GM19099 (cell line): ENCODE results near the gene ZNF787.

Experiments used
- POLR2A ChIP-seq: IDR thresholded peaks from 3 replicates; pipeline ENCODE4 v1.6.1; 2011; ENCODE audit warnings: low read depth; ENCODE audit not compliant: insufficient read length; ENCODE audit errors: extremely low read depth

Gene ZNF787

DNA sequence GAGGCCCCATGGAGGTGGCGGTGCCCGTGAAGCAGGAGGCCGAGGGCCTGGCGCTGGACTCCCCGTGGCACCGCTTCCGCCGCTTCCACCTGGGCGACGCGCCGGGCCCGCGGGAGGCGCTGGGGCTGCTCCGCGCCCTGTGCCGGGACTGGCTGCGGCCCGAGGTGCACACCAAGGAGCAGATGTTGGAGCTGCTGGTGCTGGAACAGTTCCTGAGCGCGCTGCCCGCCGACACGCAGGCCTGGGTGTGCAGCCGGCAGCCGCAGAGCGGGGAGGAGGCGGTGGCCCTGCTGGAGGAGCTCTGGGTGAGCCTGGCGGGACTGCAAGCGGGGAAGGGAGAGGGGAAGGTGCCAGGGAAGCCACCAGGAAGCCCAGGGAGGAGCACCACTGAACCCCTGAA is 25.8 kb upstream of the ZNF787 start:
- no peak for TF ChIP-seq POLR2A

DNA sequence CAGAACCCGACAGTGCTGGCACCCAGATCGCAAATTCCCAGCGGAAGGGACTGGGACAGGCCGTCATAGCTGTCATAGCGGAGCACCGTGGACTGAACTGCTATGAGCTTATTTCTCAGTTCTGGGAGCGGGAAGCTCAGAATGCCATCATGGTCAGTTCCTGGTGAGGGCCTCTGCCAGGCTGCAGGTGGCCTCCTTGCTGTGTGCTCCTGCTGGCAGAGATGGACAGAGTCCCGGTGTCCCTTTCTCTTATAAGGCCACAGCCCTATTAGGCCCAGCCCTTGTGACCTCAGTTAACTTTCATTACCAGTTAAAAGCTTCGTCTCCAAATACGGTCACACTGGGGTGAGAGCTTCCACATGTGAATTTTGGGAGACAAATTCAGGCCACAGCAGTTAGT is 24.6 kb upstream of the ZNF787 start:
- no peak for TF ChIP-seq POLR2A

DNA sequence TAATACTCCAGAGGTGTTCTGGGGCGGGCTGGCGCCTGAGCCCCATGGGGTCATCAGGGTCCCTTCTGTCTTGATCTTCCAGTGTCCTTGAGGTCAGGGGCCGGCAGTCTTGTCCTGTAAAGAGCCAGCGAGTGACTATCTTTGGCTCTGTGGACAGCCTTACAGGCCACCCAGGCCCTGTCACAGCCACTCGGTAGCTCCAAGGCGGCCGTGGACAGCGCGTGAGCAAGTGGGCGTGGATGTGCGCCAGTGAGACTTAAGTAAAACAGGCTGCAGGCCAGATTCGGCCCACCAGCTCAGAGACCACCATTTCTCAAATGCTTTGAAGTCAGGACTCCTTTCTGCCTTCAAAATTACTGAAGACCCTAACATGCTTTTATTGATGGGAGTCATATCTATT is 23.7 kb upstream of the ZNF787 start:
- TF ChIP-seq POLR2A = no peak

DNA sequence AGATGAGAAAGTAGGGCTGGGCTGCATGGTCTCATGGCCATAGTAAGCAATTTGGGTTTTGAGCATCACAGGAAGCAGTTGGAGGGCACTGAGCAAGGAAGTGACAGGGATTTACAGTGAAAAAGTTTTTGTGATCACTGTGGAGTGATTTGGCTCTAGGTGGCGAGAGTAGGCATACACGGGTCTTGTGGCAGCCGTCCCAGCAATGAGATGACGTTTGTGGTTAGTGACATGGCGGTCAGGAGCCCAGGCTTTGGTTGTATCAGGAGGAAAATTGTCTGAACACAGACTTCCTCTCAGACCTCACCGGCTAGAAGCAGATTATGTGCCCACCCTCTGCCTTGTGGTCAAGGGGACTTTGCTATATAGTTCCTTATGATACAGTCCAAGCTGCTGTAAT is 23.3 kb upstream of the ZNF787 start:
- no peak for TF ChIP-seq POLR2A

DNA sequence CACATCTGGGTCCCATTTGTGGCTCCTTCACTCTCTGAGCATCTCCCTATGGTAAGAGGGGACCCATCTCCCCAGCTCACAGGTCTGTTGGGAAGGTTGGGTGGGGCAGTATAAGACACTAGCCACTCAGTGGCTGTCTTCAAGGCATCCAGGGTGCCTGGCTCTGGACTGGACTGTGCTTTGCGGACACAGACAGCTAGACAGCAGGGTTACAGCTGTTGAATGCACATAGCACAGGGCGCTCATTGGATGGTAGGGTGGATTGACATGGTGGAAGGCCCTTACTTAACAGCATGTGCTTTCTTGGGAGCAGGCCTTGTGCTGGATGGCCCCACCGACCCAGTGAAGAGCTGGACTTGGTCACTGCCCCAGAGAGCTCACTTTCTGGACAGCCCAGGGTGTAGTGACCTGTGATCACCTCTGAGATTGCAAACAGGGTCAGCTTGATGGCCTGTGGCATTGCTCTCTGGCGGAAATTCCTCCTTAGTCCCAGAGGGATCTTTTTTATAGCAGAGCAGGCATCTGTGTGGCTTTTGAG is 21.9 kb upstream of the ZNF787 start:
- no peak for TF ChIP-seq POLR2A

DNA sequence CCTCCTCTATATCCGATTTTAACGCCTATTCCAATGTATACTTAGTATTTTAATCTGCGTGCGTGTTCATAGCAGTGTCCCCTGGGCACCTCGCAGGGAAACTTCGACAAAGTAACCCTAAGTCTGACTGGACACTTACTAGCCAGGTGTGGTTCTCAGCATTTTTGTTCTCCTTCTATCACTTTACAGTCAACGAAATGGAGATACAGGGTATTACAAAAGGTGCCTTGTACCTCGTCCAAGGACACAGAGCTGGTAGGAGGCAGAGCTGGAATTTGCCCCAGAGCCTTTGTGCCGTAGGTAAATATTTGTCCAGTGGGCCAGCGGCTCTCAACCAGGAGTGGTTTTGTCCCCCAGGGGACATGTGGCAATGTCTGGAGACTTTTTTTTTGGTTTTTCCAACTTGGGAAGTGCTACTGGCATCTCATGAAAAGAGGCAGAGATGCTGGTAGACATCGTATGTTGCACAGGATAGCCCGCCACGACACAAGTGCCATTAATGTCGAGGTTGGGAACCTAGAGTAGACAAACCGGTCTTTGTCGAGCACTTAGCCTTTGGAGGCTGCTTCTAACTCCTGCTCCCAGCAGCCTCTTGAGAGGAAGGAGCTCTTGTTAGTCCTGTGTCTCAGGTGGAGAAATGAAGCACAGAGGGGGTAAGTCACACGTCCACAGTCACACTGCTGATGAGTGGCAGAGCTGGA is 21.1 kb upstream of the ZNF787 start:
- no peak for TF ChIP-seq POLR2A

DNA sequence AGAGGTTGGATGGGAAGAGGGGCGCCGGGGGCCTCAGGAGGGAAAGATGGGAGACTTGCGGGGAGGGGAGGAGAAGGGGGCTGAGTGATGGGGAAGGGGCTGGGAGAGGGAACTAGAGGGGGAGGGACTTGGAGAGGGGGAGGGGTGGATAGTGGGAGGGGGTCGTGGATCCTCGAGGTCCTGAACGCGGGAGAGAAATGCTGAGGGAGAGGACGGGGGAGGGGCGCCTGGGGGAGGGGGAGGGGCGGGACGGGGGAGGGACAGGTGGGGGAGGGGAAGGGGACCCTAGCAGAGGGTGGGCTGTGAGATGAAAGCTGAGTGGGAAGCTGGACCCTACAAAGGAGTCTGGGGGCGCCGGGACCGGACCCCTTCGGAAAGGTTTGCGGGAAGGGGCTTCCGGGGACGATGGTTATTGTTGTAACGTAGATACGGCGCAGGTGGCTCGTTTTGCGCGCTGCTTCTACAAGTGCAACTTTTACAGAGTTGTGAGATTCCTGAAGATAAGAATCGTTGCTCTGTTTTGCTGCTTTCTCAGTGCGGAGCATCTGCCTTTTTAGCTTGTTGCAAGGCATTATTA is 20.4 kb upstream of the ZNF787 start:
- no peak for TF ChIP-seq POLR2A

DNA sequence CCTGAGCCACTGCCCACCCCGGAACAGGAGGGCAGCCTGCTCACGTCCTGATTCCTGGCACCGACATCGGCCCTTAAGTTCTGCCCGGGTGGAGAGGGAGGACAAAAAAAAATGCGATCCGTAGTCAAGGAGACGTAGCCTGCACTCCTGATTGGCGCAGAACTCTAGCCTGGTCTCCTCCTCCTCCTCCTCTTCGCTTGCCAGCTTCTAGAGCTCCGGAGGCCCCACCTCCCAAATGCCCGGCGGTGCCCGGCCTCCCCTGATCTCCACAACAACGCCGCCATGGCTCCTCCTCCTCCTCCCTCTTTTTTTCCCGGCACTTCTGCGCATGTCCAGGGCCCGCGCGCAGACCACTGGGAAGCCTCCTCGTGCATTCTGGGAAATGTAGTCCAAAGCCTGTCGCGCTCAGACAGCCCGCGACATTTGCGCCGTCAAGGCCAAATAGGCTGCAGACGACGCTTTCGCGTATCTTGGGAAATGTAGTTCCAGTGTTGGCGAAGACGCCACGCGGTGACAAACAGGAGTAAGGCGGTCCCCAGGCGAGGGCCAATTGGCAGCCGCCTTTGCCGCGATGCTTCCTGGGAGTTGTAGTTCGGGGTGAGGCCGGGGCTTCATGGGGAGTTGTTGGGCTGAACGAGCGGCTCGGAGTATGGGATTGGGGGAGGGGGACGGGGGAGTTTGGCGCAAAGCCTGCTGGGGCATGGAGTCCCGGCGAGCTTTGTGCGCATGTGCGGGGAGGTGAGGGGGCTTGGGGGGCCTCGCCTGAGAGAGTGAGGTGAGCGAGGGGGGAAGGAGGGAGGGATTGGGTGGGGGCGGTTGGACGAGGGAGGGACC is 19.7 kb upstream of the ZNF787 start, which contains the start of gene ZNF444:
TSS of gene ZNF444 (plus strand) at position 705 of the 834 bp plus-strand sequence. CDS start 5,625 bp downstream, outside the sequence.
- TF ChIP-seq POLR2A = peak; percentile 68

DNA sequence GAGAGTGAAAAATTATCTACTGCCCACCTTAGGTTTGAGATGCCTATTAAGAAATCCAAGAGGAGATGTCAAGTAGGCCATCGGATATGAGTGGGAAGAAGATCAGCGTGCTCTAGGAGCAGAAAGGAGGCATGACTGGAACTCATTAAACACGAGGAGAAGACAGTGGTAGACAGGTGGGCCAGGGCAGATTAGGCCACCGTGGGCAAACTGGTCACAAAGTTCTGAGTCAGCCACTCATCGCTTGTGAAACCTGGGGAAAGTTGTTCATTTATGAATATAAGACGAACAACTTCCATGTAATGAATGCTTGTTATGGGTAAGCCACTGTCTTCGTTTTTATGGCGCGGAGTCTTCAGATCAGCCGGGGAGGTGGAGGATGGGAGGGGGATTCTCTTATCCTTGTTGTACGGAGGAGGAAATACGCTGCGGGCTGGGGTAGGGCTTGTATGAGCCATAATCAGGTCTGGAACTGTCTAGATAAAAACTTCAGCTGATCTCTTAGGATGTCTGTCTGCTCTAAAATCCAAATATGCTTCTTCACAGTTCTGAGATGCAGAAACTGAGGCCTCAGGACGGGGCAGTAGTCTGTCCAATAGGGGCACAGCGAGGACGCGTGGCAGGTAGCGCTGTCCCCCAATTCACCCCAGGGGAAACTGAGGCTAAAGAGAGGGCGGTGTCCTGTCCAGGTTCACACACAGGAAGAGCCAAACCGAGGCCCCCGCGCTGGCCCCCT is 18.9 kb upstream of the ZNF787 start:
- no peak for TF ChIP-seq POLR2A

DNA sequence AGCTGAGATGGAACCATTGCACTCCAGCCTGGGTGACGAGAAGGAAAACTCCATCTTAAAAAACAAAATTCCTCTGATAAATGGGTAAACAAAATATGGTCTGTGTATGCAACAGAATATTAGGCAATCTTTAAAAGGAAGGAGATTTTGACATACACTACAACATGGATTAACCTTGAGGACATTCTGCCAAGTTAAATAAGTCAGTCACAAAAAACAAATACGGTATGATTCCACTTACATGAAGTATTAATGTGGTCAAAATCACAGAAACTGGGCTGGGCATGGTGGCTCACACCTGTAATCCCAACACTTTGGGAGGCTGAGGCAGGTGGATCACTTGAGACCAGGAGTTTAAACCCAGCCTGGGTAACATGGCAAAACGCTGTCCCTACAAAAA is 17.0 kb upstream of the ZNF787 start:
- TF ChIP-seq POLR2A = no peak

DNA sequence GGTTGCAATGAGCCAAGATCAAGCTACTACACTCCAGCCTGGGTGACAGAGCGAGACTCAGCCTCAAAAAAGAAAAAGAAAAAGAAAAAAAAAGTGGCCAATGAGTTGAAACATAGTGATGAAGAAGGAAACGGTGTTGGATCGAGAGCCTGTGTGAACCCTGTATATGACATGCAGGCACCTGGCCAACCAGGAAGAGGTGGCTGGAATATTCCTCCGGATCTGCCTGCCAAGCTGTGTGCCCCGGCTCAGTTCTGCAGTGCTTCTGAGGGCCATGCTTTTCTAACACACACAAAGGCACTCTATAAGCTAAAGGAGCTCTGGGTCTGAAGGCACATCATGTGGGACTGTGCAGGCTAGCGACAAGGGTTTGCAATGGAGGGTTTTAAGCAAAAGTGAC is 16.3 kb upstream of the ZNF787 start:
- no peak for TF ChIP-seq POLR2A

DNA sequence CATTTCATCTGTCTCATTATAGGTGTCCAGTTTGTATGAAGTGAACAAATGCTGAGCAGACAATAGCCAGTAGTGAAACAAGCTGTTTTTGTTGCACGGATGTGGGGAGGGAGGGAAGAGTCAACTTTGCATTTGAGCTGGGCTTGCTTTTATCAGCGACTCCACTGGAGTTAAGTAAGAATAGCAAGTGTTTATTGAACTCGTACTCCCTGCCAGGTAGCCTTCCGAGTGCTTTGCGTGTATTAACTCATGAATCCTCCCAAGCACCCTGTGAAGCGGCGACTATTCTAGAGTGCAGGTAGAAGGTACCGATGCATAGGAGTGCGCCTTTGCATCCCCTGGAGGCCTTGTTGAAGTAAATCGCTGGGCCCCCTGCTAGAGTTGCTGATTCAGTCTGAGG is 15.3 kb upstream of the ZNF787 start:
- TF ChIP-seq POLR2A = no peak

DNA sequence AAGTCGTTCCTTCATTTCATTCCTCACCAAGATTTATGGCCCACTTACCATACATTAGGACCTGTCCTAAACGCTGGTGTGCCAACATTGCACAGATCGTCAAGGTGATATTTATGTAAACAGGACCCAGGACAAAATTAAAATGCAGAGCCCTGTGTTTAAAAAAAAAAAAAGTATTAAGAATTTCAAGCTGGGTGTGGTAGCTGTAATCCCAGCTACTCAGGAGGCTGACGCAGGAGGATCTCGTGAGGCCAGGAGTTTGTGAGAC is 13.5 kb upstream of the ZNF787 start:
- no peak for TF ChIP-seq POLR2A

DNA sequence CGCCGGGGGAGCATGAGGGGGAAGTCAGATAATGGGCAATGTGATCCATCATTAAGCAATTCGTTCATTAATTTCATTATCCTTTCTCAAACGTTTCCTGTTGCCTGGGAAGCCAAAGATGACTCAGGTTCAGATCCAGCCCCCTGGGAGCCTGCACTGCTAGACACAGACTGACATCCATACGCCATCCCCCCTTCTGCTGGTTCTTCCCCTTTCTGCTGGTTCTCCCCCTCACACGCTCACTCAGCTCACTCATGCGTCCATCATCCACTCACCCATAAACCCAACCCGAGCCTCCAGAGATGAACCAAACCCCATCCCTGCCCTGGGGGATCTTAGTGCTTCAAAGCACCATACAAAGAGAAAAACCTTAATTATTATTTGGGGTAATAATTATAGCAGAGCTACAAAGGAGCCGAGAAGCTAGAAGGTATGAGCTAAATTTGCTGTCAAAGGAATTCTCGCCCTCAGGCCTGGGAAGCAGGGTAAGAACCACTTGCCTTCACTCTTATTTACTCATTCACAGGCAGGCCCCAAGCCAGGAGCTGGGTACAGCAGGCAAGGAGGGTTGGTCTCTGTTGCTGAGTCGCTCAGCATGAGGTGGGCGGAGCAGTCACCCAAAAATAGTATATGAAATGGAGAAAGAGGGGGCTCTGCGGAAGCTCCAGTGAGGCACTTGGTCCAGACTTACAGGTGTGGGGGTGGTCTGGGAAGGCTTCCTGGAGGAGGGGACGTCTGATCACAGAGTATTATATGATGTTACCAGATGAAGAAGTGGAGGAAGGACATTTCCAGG is 13.0 kb upstream of the ZNF787 start:
- no peak for TF ChIP-seq POLR2A
